H1 (cell line): ENCODE measurements around the gene ARMC7. TPM values are rescaled to one million over a fixed set of nuclear protein-coding genes. Genes with fewer than 3 reads are reported as not detected.

Experiments
- CTCF ChIA-PET: fragments of 300-600 bp; sonication (Branson Sonifier 250); formaldehyde crosslinking; loops from one replicate; lab custom pipeline; 2021; ENCODE audit not compliant: partially characterized antibody; lab: Charles Lee
- POLR2A ChIA-PET: fragments of 300-600 bp; sonication (Branson Sonifier 250); formaldehyde crosslinking; loops from one replicate; lab custom pipeline; 2021; ENCODE audit warnings: inconsistent platforms; ENCODE audit not compliant: partially characterized antibody; lab: Charles Lee
- DNase-seq, 2 experiments: peaks; one replicate each; pipeline versions ENCODE4 v3.0.0 to v3.0.0-alpha.2; 2010 to 2022; ENCODE audit warnings: low spot score in 2 of 2, low read depth in 1 of 2, mixed read lengths in 1 of 2
- FAIRE-seq: peaks from 2 replicates; lab custom pipeline; 2011; peaks lifted over from hg19 to GRCh38; lab: Jason Lieb, UNC
- H2AFZ ChIP-seq: 2 replicates; pipeline ENCODE4 v1.8.1; 2012; ENCODE audit warnings: low read length, inconsistent platforms
- H2AK5ac ChIP-seq: 2 replicates; pipeline ENCODE4 v1.6.1; 2013; ENCODE audit warnings: low read depth, low read length
- H2BK120ac ChIP-seq: replicated peaks from 2 replicates; pipeline ENCODE3; 2013; ENCODE audit warnings: low read depth, low read length, inconsistent platforms
- H2BK12ac ChIP-seq: 2 replicates; pipeline ENCODE4 v1.6.1; 2013; ENCODE audit warnings: low read depth, low read length
- H2BK15ac ChIP-seq: 2 replicates; pipeline ENCODE4 v1.6.1; 2013; ENCODE audit warnings: low read length
- H2BK20ac ChIP-seq: 2 replicates; pipeline ENCODE4 v1.6.1; 2013; ENCODE audit warnings: low read length
- H2BK5ac ChIP-seq: 2 replicates; pipeline ENCODE4 v1.6.1; 2013; ENCODE audit warnings: low read depth, low read length
- H3K14ac ChIP-seq: 2 replicates; pipeline ENCODE4 v1.6.1; 2013; ENCODE audit warnings: inconsistent platforms; ENCODE audit not compliant: insufficient read length
- H3K18ac ChIP-seq: 2 replicates; pipeline ENCODE4 v1.6.1; 2013; ENCODE audit warnings: low read length; ENCODE audit errors: extremely low read depth
- H3K23ac ChIP-seq: 2 replicates; pipeline ENCODE4 v1.6.1; 2013; ENCODE audit warnings: inconsistent platforms; ENCODE audit not compliant: insufficient read length
- H3K23me2 ChIP-seq: 2 replicates; pipeline ENCODE4 v1.6.1; 2013; ENCODE audit warnings: low read depth, low read length
- H3K27ac ChIP-seq: 2 replicates; pipeline ENCODE4 v1.6.1; 2011; ENCODE audit warnings: low read depth, low read length, inconsistent platforms
- H3K27me3 ChIP-seq, 4 experiments: replicated peaks in 1 of 4; 1 replicate in 1 of 4; 2 replicates in 3 of 4; pipeline versions ENCODE4 v1.6.1 to v1.8.1; 2011 to 2013; ENCODE audit warnings: low read length in 3 of 4, mild to moderate bottlenecking in 3 of 4, inconsistent platforms in 2 of 4, mixed read lengths in 2 of 4, moderate library complexity in 1 of 4; ENCODE audit not compliant: control insufficient read depth in 3 of 4, insufficient read depth in 3 of 4; ENCODE audit errors: extremely low read depth in 1 of 4
- H3K36me3 ChIP-seq, 4 experiments: 2 replicates each; pipeline versions ENCODE4 v1.6.1 to v1.8.1; 2011 to 2013; ENCODE audit warnings: mild to moderate bottlenecking in 4 of 4, low read length in 3 of 4, moderate library complexity in 2 of 4, control low read depth in 1 of 4, inconsistent platforms in 1 of 4; ENCODE audit not compliant: insufficient read depth in 4 of 4, control insufficient read depth in 2 of 4
- H3K4ac ChIP-seq: replicated peaks from 2 replicates; pipeline ENCODE3; 2013; ENCODE audit warnings: low read length, low read depth, mixed read lengths, inconsistent platforms; ENCODE audit not compliant: insufficient read length
- H3K4me1 ChIP-seq, 4 experiments: replicated peaks in 1 of 4; 1 replicate in 1 of 4; 2 replicates in 3 of 4; pipeline versions ENCODE4 v1.6.1 to v1.8.1; 2011 to 2013; ENCODE audit warnings: low read length in 3 of 4, inconsistent platforms in 2 of 4, mixed read lengths in 1 of 4; ENCODE audit not compliant: insufficient read depth in 4 of 4, control insufficient read depth in 3 of 4
- H3K4me2 ChIP-seq, 2 experiments: 2 replicates each; pipeline versions ENCODE4 v1.6.1 to v1.8.1; 2011 to 2013; ENCODE audit warnings: low read depth in 2 of 2, low read length in 2 of 2, control low read depth in 1 of 2, inconsistent platforms in 1 of 2, mild to moderate bottlenecking in 1 of 2; ENCODE audit not compliant: insufficient read depth in 1 of 2
- H3K4me3 ChIP-seq, 4 experiments: fragments of 200-600, 300-600 bp in 1 of 4; sonication (generic), shearing (Covaris generic), sonication (Bioruptor Twin) in 1 of 4; 2 replicates each; pipeline versions ENCODE4 v1.5.1 to v1.8.1; 2011 to 2016; ENCODE audit warnings: low read length in 4 of 4, low read depth in 3 of 4, control low read depth in 2 of 4, inconsistent platforms in 2 of 4, mild to moderate bottlenecking in 2 of 4, mixed read lengths in 1 of 4, moderate library complexity in 1 of 4; ENCODE audit not compliant: insufficient read depth in 2 of 4; ENCODE audit errors: extremely low read depth in 1 of 4
- H3K56ac ChIP-seq: replicated peaks from 2 replicates; pipeline ENCODE3; 2013; ENCODE audit warnings: low read depth, mild to moderate bottlenecking, mixed read lengths, low read length, inconsistent platforms; ENCODE audit not compliant: insufficient read length
- H3K79me1 ChIP-seq: 2 replicates; pipeline ENCODE4 v1.6.1; 2013; ENCODE audit warnings: low read depth, low read length, control low read depth
- H3K79me2 ChIP-seq, 2 experiments: 2 replicates each; pipeline versions ENCODE4 v1.6.1 to v1.8.1; 2012 to 2013; ENCODE audit warnings: low read length in 2 of 2, mild to moderate bottlenecking in 2 of 2, inconsistent platforms in 1 of 2; ENCODE audit not compliant: insufficient read depth in 2 of 2, control insufficient read depth in 1 of 2
- H3K9ac ChIP-seq, 4 experiments: replicated peaks in 1 of 4; 1 replicate in 1 of 4; 2 replicates in 3 of 4; pipeline versions ENCODE4 v1.6.1 to v1.8.1; 2011 to 2013; ENCODE audit warnings: low read depth in 3 of 4, low read length in 3 of 4, control low read depth in 2 of 4, mild to moderate bottlenecking in 2 of 4, moderate library complexity in 2 of 4, inconsistent platforms in 1 of 4; ENCODE audit errors: extremely low read depth in 1 of 4
- H3K9me3 ChIP-seq, 2 experiments: 2 replicates each; pipeline versions ENCODE4 v1.6.1 to v1.8.1; 2012 to 2013; ENCODE audit warnings: mild to moderate bottlenecking in 2 of 2, moderate library complexity in 2 of 2, control low read depth in 1 of 2, inconsistent platforms in 1 of 2, low read depth in 1 of 2, low read length in 1 of 2, mixed read lengths in 1 of 2; ENCODE audit not compliant: insufficient read depth in 2 of 2
- H4K20me1 ChIP-seq, 2 experiments: replicated peaks in 1 of 2; 2 replicates each; pipeline versions ENCODE3 to v1.8.1; 2011 to 2013; ENCODE audit warnings: inconsistent platforms in 2 of 2, low read length in 2 of 2, mild to moderate bottlenecking in 1 of 2; ENCODE audit not compliant: insufficient read depth in 2 of 2, control insufficient read depth in 1 of 2
- H4K5ac ChIP-seq: 2 replicates; pipeline ENCODE4 v1.6.1; 2013; ENCODE audit warnings: low read length, low read depth, mixed read lengths, inconsistent platforms; ENCODE audit not compliant: insufficient read length
- H4K8ac ChIP-seq: 2 replicates; pipeline ENCODE4 v1.8.0; 2013; ENCODE audit warnings: mild to moderate bottlenecking, moderate library complexity, low read length, inconsistent platforms; ENCODE audit not compliant: insufficient read depth; ENCODE audit errors: extremely low read depth
- H4K91ac ChIP-seq: replicated peaks from 2 replicates; pipeline ENCODE3; 2013; ENCODE audit warnings: low read length, mixed read lengths, inconsistent platforms; ENCODE audit not compliant: insufficient read length
- RXRA ChIP-seq: IDR thresholded peaks from 2 replicates; pipeline ENCODE4 v1.6.1; 2011; ENCODE audit warnings: low read depth, mild to moderate bottlenecking, low read length, moderate library complexity; ENCODE audit not compliant: insufficient read depth
- WGBS, 2 experiments: shearing (Covaris generic) in 1 of 2; methylation state at CpG; one replicate each; pipeline versions ENCODE4 v1.1.6 to v1.1.7; 2013 to 2015; ENCODE audit warnings: low lambda C conversion rate in 2 of 2, mixed read lengths in 2 of 2, inconsistent platforms in 1 of 2, low coverage in 1 of 2, missing lambda C conversion rate in 1 of 2; ENCODE audit not compliant: insufficient replicate concordance in 2 of 2, insufficient coverage in 1 of 2, insufficient read length in 1 of 2; ENCODE audit errors: extremely low coverage in 1 of 2, missing lambda C conversion rate in 1 of 2; 5-methylcytosine and 5-hydroxymethylcytosine counted together
- polyA plus RNA-seq, 7 experiments: library from polyadenylated mRNA; depleted of rRNA in 3 of 7; stranded (reverse) in 5 of 7; unstranded in 2 of 7; fragments of >200 nt in 5 of 7; fragments of 200-250 nt in 2 of 7; gene quantifications; 1 replicate in 5 of 7; 2 replicates in 1 of 7; 4 replicates in 1 of 7; pipeline versions ENCODE4 v1.2.1 to v1.2.3, GENCODE V29; 2011 to 2013; ENCODE audit warnings: missing spikeins in 2 of 7, mixed read lengths in 2 of 7
- total RNA-seq: library from RNA; stranded (reverse); fragmentation: NEBNext Ultra II Directional; extraction: Animal tissue kit (Norgen Biotek cat#: 25700); gene quantifications from 2 replicates; pipeline ENCODE4 v1.2.1, GENCODE V29; 2021

ARMC7 gene
- total and polyA plus RNA-seq, 2 of the 8 experiments (the other 6 are each of a cell fraction or from before 2014, with no cell fraction given), result 9.8 to 13.6 TPM

DNA sequence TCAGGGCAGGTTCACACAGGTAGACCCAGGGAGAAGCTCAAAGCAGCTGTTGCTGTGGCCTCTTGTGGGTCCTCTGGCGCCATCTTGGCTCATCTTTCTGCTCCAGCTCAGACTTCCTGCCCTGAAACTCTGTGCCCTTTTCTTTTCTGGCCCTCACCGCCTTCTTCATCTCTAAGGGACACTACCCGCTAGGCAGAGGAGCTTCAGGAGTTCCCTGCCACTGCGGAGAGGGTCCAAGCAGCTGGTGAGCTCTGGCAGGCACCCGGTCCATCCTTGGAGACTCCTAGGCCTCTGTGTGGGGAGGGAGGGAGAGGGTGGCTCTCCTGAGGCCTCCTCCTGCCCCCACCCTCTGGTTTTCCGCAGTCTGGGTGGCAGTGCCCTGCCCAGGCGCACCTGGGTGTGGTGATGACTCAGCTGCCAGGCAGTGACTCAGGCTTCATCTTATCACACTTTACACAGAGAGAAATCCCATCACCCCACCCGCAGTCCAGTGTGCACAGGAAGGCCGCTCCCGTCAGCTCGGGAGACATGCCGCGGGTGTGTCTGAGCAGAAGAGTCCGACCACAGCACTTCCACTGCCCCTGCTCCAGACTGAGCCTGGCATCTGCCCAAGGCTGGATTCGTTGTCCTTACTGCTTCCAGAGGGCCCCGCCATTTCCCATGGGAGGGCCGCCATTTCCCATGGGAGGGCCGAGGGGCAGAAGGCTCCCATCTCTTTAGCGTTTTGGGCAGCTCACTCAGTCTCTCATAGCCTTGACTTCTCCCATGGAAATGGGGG is 14.5 kb downstream of the ARMC7 start:
- no peak for FAIRE-seq
- H4K20me1 ChIP-seq, result peaks cover 0 to 3% of the 10 kb centered on the region in 2 experiments
- H3K23me2 ChIP-seq, result no peaks in the 10 kb centered on the region
- no peaks in the 10 kb centered on the region; the same call in 1 of the 2 replicates for H3K79me1 ChIP-seq
- H3K27ac ChIP-seq, result no peak overlapping the region; the same call in 1 of the 2 replicates
- H3K4ac ChIP-seq, result no peak overlapping the region
- peaks cover 0 to 2% of the 10 kb centered on the region in 2 experiments; a peak in 1 of 4 replicates for H3K79me2 ChIP-seq
- 95% methylated on average over 19 of the region's 19 CpGs; no CpG with 5 or more reads in 1 of the 2 experiments for whole genome bisulfite sequencing, 2 experiments
- no peak overlapping the region for H3K9ac ChIP-seq
- H2BK120ac ChIP-seq, result no peak overlapping the region
- H3K27me3 ChIP-seq, result no peaks in the 10 kb centered on the region; a peak in 1 of 7 replicates
- no peak overlapping the region for H4K5ac ChIP-seq
- no peak overlapping the region for H3K56ac ChIP-seq
- no peak for DNase-seq
- no peak overlapping the region for H3K23ac ChIP-seq
- H3K14ac ChIP-seq, result no peak overlapping the region
- no peak overlapping the region for H3K4me2 ChIP-seq
- H2BK12ac ChIP-seq, result no peak overlapping the region
- no peaks in the 10 kb centered on the region for H3K9me3 ChIP-seq
- H2AK5ac ChIP-seq, result no peak overlapping the region
- H3K18ac ChIP-seq, result no peak overlapping the region
- no peak overlapping the region for H2BK20ac ChIP-seq
- H3K4me1 ChIP-seq, result peaks cover 0 to 2% (median under 1%) of the 10 kb centered on the region in 4 experiments; a peak in 1 of 7 replicates
- no peak overlapping the region for H3K4me3 ChIP-seq
- H2BK15ac ChIP-seq, result no peak overlapping the region
- ChIA-PET CTCF (interaction anchor here (0.5 to 12.9 kb wide), 14 partner anchors 8 to 147 kb away, joined by 3 to 239 read pairs (median 4); partner anchors contain the start of genes ARMC7, JPT1, MIF4GD and NT5C), POLR2A (interaction anchor here (0.7 to 13.9 kb wide), 12 partner anchors 7 to 125 kb away, joined by 3 to 134 read pairs (median 4); partner anchors contain the start of genes ARMC7 and JPT1)
- no peak overlapping the region; the same call in 1 of the 2 replicates for H4K8ac ChIP-seq
- peaks cover 0 to 4% (median 4%) of the 10 kb centered on the region in 4 experiments; a peak in 4 of 8 replicates for H3K36me3 ChIP-seq
- H2AFZ ChIP-seq, result no peak overlapping the region
- H2BK5ac ChIP-seq, result no peak overlapping the region
- no peak overlapping the region for H4K91ac ChIP-seq
- no peak for TF ChIP-seq RXRA
